Skeletal muscle satellite cell (primary cell): ENCODE results near the gene GSKIP. TPM values are rescaled to one million over a fixed set of nuclear protein-coding genes. Genes with fewer than 3 reads are reported as not detected.
"Not testable (repeated sequence)": the region's sequence is repeated elsewhere in the genome, so short reads cannot be mapped to it uniquely, and the experiment has no call there.

Experiments
- H3K27me3 ChIP-seq: 2 replicates; pipeline ENCODE4 v1.7.0; 2013; ENCODE audit warnings: low read length; ENCODE audit not compliant: control insufficient read depth, insufficient read depth
- H3K36me3 ChIP-seq: 2 replicates; pipeline ENCODE4 v1.7.0; 2013; ENCODE audit warnings: mild to moderate bottlenecking, control low read depth, low read length; ENCODE audit not compliant: insufficient read depth
- H3K4me1 ChIP-seq: 2 replicates; pipeline ENCODE4 v1.7.0; 2013; ENCODE audit warnings: low read length; ENCODE audit not compliant: control insufficient read depth, insufficient read depth
- H3K4me2 ChIP-seq: 2 replicates; pipeline ENCODE4 v1.7.0; 2013; ENCODE audit warnings: mild to moderate bottlenecking, low read length
- H3K4me3 ChIP-seq: 2 replicates; pipeline ENCODE4 v1.7.0; 2013; ENCODE audit warnings: low read length
- H3K9ac ChIP-seq: 2 replicates; pipeline ENCODE4 v1.7.0; 2013; ENCODE audit warnings: mild to moderate bottlenecking, low read depth, low read length, moderate library complexity
- H3K9me3 ChIP-seq: replicated peaks from 2 replicates; pipeline ENCODE4 v1.7.0; 2013; ENCODE audit warnings: mild to moderate bottlenecking, control low read depth, low read length
- total RNA-seq: library from RNA; depleted of rRNA; stranded (reverse); fragments of >200 nt; gene quantifications from 2 replicates; pipeline ENCODE4 v1.2.3, GENCODE V29; 2012; rRNA removed

GSKIP gene
- 28.1 and 28.4 TPM in 2 replicates for total RNA-seq

DNA sequence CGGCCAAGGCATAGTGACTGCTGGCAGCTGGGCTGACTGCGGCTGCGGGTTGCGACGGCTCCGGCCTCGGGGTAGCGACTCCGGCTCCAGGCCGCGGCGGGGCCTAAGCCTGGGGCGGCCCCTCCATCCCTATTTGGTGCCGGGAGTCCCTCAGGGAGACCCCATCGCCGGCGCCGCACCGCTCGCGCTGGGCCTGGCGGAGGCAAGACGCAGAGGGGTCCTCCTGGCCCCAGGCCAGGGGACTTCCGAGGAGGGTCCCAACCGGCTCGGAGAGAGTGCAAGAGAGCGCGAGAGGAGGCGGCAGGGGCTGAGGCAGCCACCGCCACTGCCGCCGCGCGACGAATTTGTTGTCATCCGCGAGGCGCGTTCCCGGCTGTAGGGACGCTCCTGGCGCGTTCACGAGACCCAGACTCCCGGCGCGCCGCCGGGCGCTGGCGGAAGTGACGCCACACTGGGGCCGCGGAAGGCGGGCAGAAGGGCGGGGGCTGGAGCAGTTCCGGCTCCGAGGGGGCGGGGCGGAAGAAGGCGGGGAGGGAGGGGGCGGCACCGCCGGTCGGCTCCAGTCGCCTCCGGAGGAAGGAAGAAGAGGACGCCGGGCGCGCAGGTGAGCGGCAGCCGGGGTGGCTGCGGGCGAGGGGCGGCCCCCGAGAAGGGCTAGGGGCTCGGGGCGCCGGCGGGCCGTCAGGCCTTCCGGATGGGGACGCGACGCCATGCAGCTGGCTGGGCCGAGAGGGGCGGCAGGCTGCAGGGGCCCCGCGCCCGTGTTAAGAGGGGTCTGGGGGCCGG is at the start of gene GSKIP, which contains the start of gene ATG2B:
TSS of gene GSKIP (plus strand) at position 562 of the 786 bp plus-strand sequence. CDS start 18,722 bp downstream, outside the sequence.
TSS of gene ATG2B (minus strand) at position 377 of the 786 bp plus-strand sequence. CDS start at position 12, 365 bp downstream.
- H3K4me2 ChIP-seq, result peak within 1 kb of the TSS; percentile 97
- peak within 1 kb of the TSS; percentile 94 for H3K4me3 ChIP-seq
- H3K9ac ChIP-seq, result peak within 1 kb of the TSS; percentile 98
- H3K27me3 ChIP-seq, result no peaks in the 10 kb centered on the region
- peaks cover 21% of the 10 kb centered on the region for H3K4me1 ChIP-seq
- H3K9me3 ChIP-seq, result no peaks in the 10 kb centered on the region
- no peaks in the 10 kb centered on the region for H3K36me3 ChIP-seq

DNA sequence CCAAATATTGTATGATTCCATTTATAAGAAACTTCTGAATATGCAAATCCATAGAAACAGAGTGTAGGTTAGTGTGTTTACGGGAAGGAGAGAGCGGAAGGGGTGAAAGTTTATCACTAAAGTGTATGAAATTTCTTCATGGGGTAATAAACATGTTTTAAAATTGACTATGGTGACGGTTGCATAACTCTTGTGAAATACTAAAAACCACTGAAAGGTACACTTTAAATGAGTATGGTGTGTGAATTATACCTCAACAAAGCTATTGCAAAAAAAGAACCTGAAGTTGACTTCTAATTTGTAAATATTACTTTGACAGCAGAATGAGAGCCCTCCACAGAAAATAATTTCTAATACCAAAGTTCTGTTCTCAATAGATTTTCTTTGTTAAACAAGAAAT is 47.2 kb upstream of the GSKIP start:
- H3K4me1 ChIP-seq, result no peaks in the 10 kb centered on the region
- no peaks in the 10 kb centered on the region for H3K9me3 ChIP-seq
- no peak overlapping the region for H3K4me3 ChIP-seq
- H3K4me2 ChIP-seq, result no peak overlapping the region
- no peak overlapping the region for H3K9ac ChIP-seq
- H3K36me3 ChIP-seq, result peaks cover 53% of the 10 kb centered on the region
- H3K27me3 ChIP-seq, result no peaks in the 10 kb centered on the region

- Histone ChIP-seq H3K36me3 (peaks cover 50% of the 10 kb centered on the region), H3K4me1 (no peaks in the 10 kb centered on the region), H3K4me2 (no peak overlapping the region), H3K4me3 (no peak overlapping the region), H3K9me3 (no peaks in the 10 kb centered on the region), H3K9ac (no peak overlapping the region), H3K27me3 (no peaks in the 10 kb centered on the region)
Observed at GRCh38 chr14:96318836-96319235, 44.5 kb upstream of the GSKIP start.

- Histone ChIP-seq H3K27me3 (no peaks in the 10 kb centered on the region), H3K4me2 (no peak overlapping the region), H3K4me1 (no peaks in the 10 kb centered on the region), H3K9me3 (no peaks in the 10 kb centered on the region), H3K4me3 (no peak overlapping the region), H3K36me3 (peaks cover 57% of the 10 kb centered on the region), H3K9ac (no peak overlapping the region)
Observed at GRCh38 chr14:96320605-96321004, 42.7 kb upstream of the GSKIP start.

DNA sequence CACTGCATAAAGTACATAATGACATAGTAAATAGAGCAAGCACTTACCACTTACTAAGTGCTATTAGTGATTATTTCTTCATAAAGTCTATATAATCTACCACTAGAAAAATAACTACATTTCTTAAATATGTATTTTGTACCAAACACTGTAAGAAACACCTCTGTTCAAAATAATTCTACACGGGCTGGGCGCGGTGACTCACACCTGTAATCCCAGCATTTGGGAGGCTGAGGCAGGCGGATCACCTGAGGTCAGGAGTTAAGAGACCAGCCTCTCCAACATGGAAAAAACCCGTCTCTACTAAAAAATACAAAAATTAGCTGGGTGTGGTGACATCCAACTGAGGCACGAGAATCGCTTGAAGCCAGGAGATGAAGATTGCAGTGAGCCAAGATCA is 39.1 kb upstream of the GSKIP start:
- H3K27me3 ChIP-seq, result no peaks in the 10 kb centered on the region
- no peak overlapping the region for H3K4me2 ChIP-seq
- peaks cover 35% of the 10 kb centered on the region for H3K36me3 ChIP-seq
- no peaks in the 10 kb centered on the region for H3K4me1 ChIP-seq
- H3K4me3 ChIP-seq, result no peak overlapping the region
- no peaks in the 10 kb centered on the region for H3K9me3 ChIP-seq
- no peak overlapping the region for H3K9ac ChIP-seq

- no peaks in the 10 kb centered on the region for H3K27me3 ChIP-seq
- peaks cover 12% of the 10 kb centered on the region for H3K36me3 ChIP-seq
Observed at GRCh38 chr14:96338551-96338950, 24.8 kb upstream of the GSKIP start.

GRCh38 chr14:96341323-96341722 is 22.0 kb upstream of the GSKIP start:
- Histone ChIP-seq H3K27me3 (no peaks in the 10 kb centered on the region), H3K4me1 (peaks cover 7% of the 10 kb centered on the region), H3K9me3 (no peaks in the 10 kb centered on the region), H3K4me3 (no peak overlapping the region), H3K9ac (no peak overlapping the region), H3K36me3 (peaks cover 12% of the 10 kb centered on the region), H3K4me2 (no peak overlapping the region)

More at GRCh38 chr14:96338551-96338950, 24.8 kb upstream of the GSKIP start:
- Histone ChIP-seq H3K4me1 (peaks cover 7% of the 10 kb centered on the region), H3K9me3 (no peaks in the 10 kb centered on the region), H3K4me2 (no peak overlapping the region), H3K9ac (no peak overlapping the region), H3K4me3 (no peak overlapping the region)

- no peak overlapping the region for H3K4me3 ChIP-seq
- no peak overlapping the region for H3K4me2 ChIP-seq
- no peaks in the 10 kb centered on the region for H3K9me3 ChIP-seq
- peaks cover 4% of the 10 kb centered on the region for H3K4me1 ChIP-seq
- no peaks in the 10 kb centered on the region for H3K27me3 ChIP-seq
- no peak overlapping the region for H3K9ac ChIP-seq
- no peaks in the 10 kb centered on the region for H3K36me3 ChIP-seq
Observed at GRCh38 chr14:96345669-96346068, 17.7 kb upstream of the GSKIP start.

DNA sequence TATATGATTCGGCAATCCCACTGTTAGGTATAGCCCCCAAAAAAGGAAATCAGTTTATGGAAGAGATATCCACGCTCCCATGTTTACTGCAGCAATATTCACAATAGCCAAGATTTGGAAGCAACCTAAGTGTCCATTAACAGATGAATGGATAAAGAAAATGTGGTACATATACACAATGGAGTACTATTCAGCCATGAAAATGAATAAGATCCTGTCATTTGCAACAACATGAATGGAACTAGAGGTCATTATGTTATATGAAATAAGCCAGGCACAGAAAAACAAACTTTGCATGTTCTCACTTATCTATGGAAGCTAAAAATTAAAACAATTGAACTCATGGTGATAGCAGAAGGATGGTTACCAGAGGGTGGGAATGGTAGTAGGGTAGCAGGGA is 15.4 kb upstream of the GSKIP start:
- not testable (repeated sequence) for H3K9ac ChIP-seq, H3K4me2 ChIP-seq, H3K4me1 ChIP-seq, H3K27me3 ChIP-seq, H3K4me3 ChIP-seq, H3K9me3 ChIP-seq, H3K36me3 ChIP-seq

DNA sequence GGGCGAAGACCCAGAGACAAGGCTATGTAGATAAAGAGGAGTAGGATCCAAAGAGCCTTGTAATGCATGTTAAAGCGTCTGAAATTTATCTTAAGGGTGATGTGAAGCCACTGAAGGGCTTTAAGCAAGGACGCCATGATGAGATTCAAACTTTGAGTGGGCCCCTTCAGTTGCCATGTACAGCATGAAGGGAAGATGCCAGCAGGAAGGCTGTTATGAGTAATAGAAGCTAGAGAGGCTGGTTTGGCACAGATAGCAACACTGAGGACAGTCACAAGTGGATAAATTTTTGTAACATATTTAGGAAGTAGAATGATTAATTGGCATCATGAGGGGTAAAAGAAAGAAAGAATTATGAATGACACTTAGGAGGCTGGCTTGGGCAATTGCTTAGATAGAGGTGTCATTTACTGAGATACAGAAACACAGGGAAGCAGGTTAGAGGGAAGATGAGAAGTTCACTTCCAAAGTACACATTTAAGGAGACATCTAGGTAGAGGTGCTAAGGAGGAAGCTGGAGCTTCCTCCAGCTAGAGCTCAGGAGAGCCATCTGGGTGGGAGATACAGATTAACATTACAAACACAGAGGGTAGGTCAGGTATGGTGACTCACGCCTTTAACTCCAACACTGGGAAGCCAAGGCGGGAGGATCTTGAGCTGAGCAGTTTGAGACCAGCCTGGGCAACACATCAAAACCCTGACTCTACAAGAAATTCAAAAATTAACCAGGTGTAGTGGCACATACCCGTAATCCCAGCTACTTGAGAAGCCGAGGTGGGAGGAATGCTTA is 13.8 kb upstream of the GSKIP start:
- Histone ChIP-seq H3K4me3 (no peak overlapping the region), H3K4me2 (no peak overlapping the region), H3K9me3 (no peaks in the 10 kb centered on the region), H3K4me1 (peaks cover 4% of the 10 kb centered on the region), H3K27me3 (no peaks in the 10 kb centered on the region), H3K36me3 (no peaks in the 10 kb centered on the region), H3K9ac (no peak overlapping the region)

GRCh38 chr14:96351986-96352385 is 11.3 kb upstream of the GSKIP start:
- Histone ChIP-seq H3K9me3 (no peaks in the 10 kb centered on the region), H3K36me3 (no peaks in the 10 kb centered on the region)

More at GRCh38 chr14:96351986-96352385, 11.3 kb upstream of the GSKIP start:
- Histone ChIP-seq H3K9ac (no peak overlapping the region), H3K4me3 (no peak overlapping the region), H3K4me2 (no peak overlapping the region), H3K4me1 (peaks cover 4% of the 10 kb centered on the region), H3K27me3 (no peaks in the 10 kb centered on the region)
